ENCODE results near the gene SLC9A3.
A peak's percentile ranks its signal among the peaks of the same experiment; 100 is the strongest.

SLC9A3 gene

GRCh38 chr5:492314-492893, 31.8 kb downstream of the SLC9A3 start:
- Histone ChIP-seq H3K27ac (ENCODE audit: extremely low read depth, low read depth, low read length) (no peak overlapping the region), H3K4me3 (ENCODE audit: low read depth, low read length) (no peak overlapping the region), H3K9me3 (ENCODE audit: control insufficient read depth, insufficient read depth, low read depth, low read length) (no peaks in the 10 kb centered on the region), H3K4me1 (ENCODE audit: control insufficient read depth, insufficient read depth, low read length) (no peaks in the 10 kb centered on the region), H3K36me3 (ENCODE audit: control insufficient read depth in 2 of 2, insufficient read depth in 1 of 2, low read length in 2 of 2) (no peaks in the 10 kb centered on the region)
- no peak for TF ChIP-seq ZNF280D (tag by site-specific recombination; IDR thresholded peaks at IDR 0.05)
- no peak for TF ChIP-seq WT1 (tag by site-specific recombination; IDR thresholded peaks at IDR 0.05)
- peak; percentile 65 for TF ChIP-seq GLIS2 (tag by site-specific recombination; IDR thresholded peaks at IDR 0.05)
- TF ChIP-seq ZNF16 (tag by site-specific recombination; IDR thresholded peaks at IDR 0.05; ENCODE audit: low read depth) = no peak
- ChIA-PET CTCF (no interaction called here), POLR2A (interaction anchor here (0.7 kb wide), 1 partner anchor 382 kb away, joined by 4 read pairs; no protein-coding TSS in a partner anchor)

GRCh38 chr5:491856-492155, 32.4 kb downstream of the SLC9A3 start:
- no peak for TF ChIP-seq ZFP3 (tag by site-specific recombination; IDR thresholded peaks at IDR 0.05; ENCODE audit: low read depth)
- TF ChIP-seq KLF17 (tag by site-specific recombination; IDR thresholded peaks at IDR 0.05) = peak; percentile 59
- no peak for TF ChIP-seq ZNF157 (tag by site-specific recombination; IDR thresholded peaks at IDR 0.05)
- Histone ChIP-seq H3K4me1 (ENCODE audit: control insufficient read depth, insufficient read depth, low read length) (no peaks in the 10 kb centered on the region), H3K9me3 (ENCODE audit: control insufficient read depth, insufficient read depth, low read depth, low read length) (no peaks in the 10 kb centered on the region), H3K36me3 (ENCODE audit: control insufficient read depth in 2 of 2, insufficient read depth in 1 of 2, low read length in 2 of 2) (no peaks in the 10 kb centered on the region), H3K27ac (ENCODE audit: extremely low read depth, low read depth, low read length) (no peak overlapping the region), H3K4me3 (ENCODE audit: low read depth, low read length) (no peak overlapping the region)
- ChIA-PET CTCF (no interaction called here), POLR2A (no interaction called here)

GRCh38 chr5:491119-491855, 33.0 kb downstream of the SLC9A3 start:
- ChIA-PET CTCF (no interaction called here), POLR2A (interaction anchor here (1.3 kb wide), 1 partner anchor 14 kb away, joined by 4 read pairs; no protein-coding TSS in a partner anchor)
- H3K4me3 ChIP-seq (ENCODE audit: low read depth, low read length) = no peak overlapping the region
- no peak overlapping the region for H3K27ac ChIP-seq (ENCODE audit: extremely low read depth, low read depth, low read length)
- no peaks in the 10 kb centered on the region for H3K4me1 ChIP-seq (ENCODE audit: control insufficient read depth, insufficient read depth, low read length)
- peak; percentile 36; the same call in 1 of the 2 replicates for TF ChIP-seq ZNF600 (tag by site-specific recombination; IDR thresholded peaks at IDR 0.05)
- TF ChIP-seq ZNF692 (tag by site-specific recombination; IDR thresholded peaks at IDR 0.05) = no peak
- H3K36me3 ChIP-seq (ENCODE audit: control insufficient read depth in 2 of 2, insufficient read depth in 1 of 2, low read length in 2 of 2) = no peaks in the 10 kb centered on the region
- no peaks in the 10 kb centered on the region for H3K9me3 ChIP-seq (ENCODE audit: control insufficient read depth, insufficient read depth, low read depth, low read length)
